Measurements from ENCODE around the gene TTC12. TPM values are rescaled to one million over a fixed set of nuclear protein-coding genes. Genes with fewer than 3 reads are reported as not detected.

Gene TTC12
- total and polyA plus RNA-seq, 2 of the 8 experiments (the other 6 are each of a cell fraction or from before 2014, with no cell fraction given): 4.7 to 9.0 TPM

DNA sequence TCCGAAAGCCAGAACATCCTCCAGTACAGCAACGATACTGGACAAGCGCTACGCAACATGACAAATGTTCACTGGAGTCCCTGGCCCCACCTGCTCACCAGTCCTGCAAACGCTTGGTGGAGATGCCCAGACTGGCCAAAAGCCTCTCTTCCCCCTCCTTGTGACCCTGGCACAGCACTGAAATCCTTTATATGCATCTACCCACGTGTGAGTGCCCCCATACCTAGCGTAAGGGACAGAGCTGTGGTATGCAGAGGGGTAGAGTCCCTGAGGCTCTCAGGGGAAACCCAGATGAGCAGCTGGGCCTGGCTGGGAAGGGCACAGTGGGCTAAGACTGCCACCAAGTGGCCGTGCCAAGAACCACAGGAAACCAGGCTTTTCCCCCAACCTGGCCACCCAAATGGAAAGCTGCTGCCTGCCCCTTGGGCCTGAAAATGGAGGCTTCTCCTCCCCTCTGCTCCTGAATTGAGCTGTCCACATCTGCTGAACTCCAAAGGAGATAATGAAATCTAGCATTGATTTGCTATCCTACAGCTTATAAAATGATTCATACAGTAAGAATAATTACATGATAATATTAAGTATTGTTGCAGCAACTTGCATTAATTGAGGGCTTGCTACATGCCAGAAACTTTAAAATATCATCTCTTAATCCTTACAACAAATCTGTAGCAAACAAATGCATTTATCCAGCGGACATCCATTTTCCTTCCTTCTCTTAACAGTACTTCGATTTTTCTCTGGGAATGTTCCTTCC, 24.8 kb upstream of the TTC12 start (continued):
- peak; percentile 65 for TF ChIP-seq TEAD4 (IDR thresholded peaks at IDR 0.05; ENCODE audit: low read depth, low read length)
